Lung (tissue), 12 donors: ENCODE data around the gene OXSR1. TPM values are rescaled to one million over a fixed set of nuclear protein-coding genes. Genes with fewer than 3 reads are reported as not detected.

Experiments
- ATAC-seq: fragments of 200-7000 bp; cut with Tn5 transposase; one replicate; pipeline ENCODE4 v1.9.1; 2020; ENCODE audit warnings: moderate number of reproducible peaks; ENCODE audit not compliant: insufficient read depth, low FRiP score
- DNase-seq, 3 donors: peaks; one replicate each; pipeline ENCODE4 v3.0.0-alpha.2; 2013 to 2017
- H3K27ac ChIP-seq, 2 donors: one replicate each; pipeline ENCODE4 v1.5.1; 2013; ENCODE audit warnings: mild to moderate bottlenecking in 2 of 2, moderate library complexity in 2 of 2, control low read depth in 1 of 2, inconsistent platforms in 1 of 2, low read depth in 1 of 2, low read length in 1 of 2
- H3K27me3 ChIP-seq, 3 donors: one replicate each; pipeline ENCODE4 v1.5.1; 2013; ENCODE audit warnings: low read length in 2 of 3; ENCODE audit not compliant: control insufficient read depth in 3 of 3, insufficient read depth in 3 of 3
- H3K36me3 ChIP-seq, 4 donors: one replicate each; pipeline ENCODE4 v1.5.1; 2013; ENCODE audit warnings: low read length in 4 of 4, mild to moderate bottlenecking in 1 of 4, moderate library complexity in 1 of 4; ENCODE audit not compliant: control insufficient read depth in 4 of 4, insufficient read depth in 4 of 4
- H3K4me1 ChIP-seq, 5 donors: one replicate each; pipeline ENCODE4 v1.5.1; 2013; ENCODE audit warnings: low read length in 5 of 5, mild to moderate bottlenecking in 2 of 5, moderate library complexity in 1 of 5; ENCODE audit not compliant: control insufficient read depth in 5 of 5, insufficient read depth in 5 of 5
- H3K4me3 ChIP-seq: one replicate; pipeline ENCODE4 v1.5.1; 2013; ENCODE audit warnings: mild to moderate bottlenecking, control low read depth, moderate library complexity
- H3K9ac ChIP-seq, 2 donors: one replicate each; pipeline ENCODE4 v1.5.1; 2013; ENCODE audit warnings: low read length in 2 of 2, control low read depth in 1 of 2; ENCODE audit not compliant: insufficient read depth in 1 of 2
- H3K9me3 ChIP-seq, 4 donors: one replicate each; pipeline ENCODE4 v1.5.1; 2013; ENCODE audit warnings: low read length in 3 of 4, mild to moderate bottlenecking in 1 of 4, moderate library complexity in 1 of 4; ENCODE audit not compliant: control insufficient read depth in 4 of 4, insufficient read depth in 3 of 4
- CTCF ChIP-seq: IDR thresholded peaks from 2 replicates; pipeline ENCODE4 v1.5.1; 2012; ENCODE audit warnings: mild to moderate bottlenecking; ENCODE audit errors: control extremely low read depth, extremely low read depth
- WGBS, 2 donors: extraction: QIAGEN DNeasy Blood & Tissue Kit; methylation state at CpG; one replicate each; pipeline ENCODE4 v1.1.7; 2013; 5-methylcytosine and 5-hydroxymethylcytosine counted together
- polyA plus RNA-seq, 2 donors: library from polyadenylated mRNA; stranded (reverse); fragments of 200-250 nt; gene quantifications; one replicate each; pipeline ENCODE4 v1.2.1, GENCODE V29; 2013
- total RNA-seq, 2 donors: library from RNA; depleted of rRNA in 1 of 2; stranded (reverse); fragments of >200 nt in 1 of 2; gene quantifications; one replicate each; pipeline ENCODE4 v1.2.1, GENCODE V29; 2014 to 2021
- donor health status: control.
- donor health status: control.
- donor health status: Bipolar disorder and iron deficiency.
- donor health status: healthy.
- donor health status: DM: yes; HTN: yes; CAD: no.

The OXSR1 gene
- total and polyA plus RNA-seq, 4 donors = 11.9 to 38.9 (median 24.9) TPM

GRCh38 chr3:38224357-38224756, 59.0 kb downstream of the OXSR1 start:
- no peaks in the 10 kb centered on the region for H3K9me3 ChIP-seq
- peaks cover 4 to 19% (median 8%) of the 10 kb centered on the region in 4 donors for H3K36me3 ChIP-seq
- DNase-seq (no peak), ATAC-seq (no peak)
- no peak for TF ChIP-seq CTCF
- H3K27ac ChIP-seq = no peak overlapping the region
- H3K4me1 ChIP-seq = peaks cover 0 to 13% (median 0%) of the 10 kb centered on the region in 5 donors
- no peaks in the 10 kb centered on the region for H3K27me3 ChIP-seq
- 95 to 98% methylated on average over 4 of the region's 4 CpGs for WGBS, 2 donors
- H3K9ac ChIP-seq = no peak overlapping the region
- no peak overlapping the region for H3K4me3 ChIP-seq

- Histone ChIP-seq H3K4me1 (peaks cover 0 to 13% (median 0%) of the 10 kb centered on the region in 5 donors), H3K9me3 (no peaks in the 10 kb centered on the region), H3K4me3 (no peak overlapping the region), H3K27me3 (no peaks in the 10 kb centered on the region), H3K9ac (no peak overlapping the region), H3K36me3 (peaks cover 4 to 19% (median 9%) of the 10 kb centered on the region in 4 donors), H3K27ac (no peak overlapping the region)
- DNase-seq (no peak), ATAC-seq (no peak)
- 99% methylated on average over 2 of the region's 2 CpGs for WGBS, 2 donors
- TF ChIP-seq CTCF = no peak
These were observed 60.9 kb downstream of the OXSR1 start for GRCh38 chr3:38226273-38226672.

- no peaks in the 10 kb centered on the region for H3K27me3 ChIP-seq
- no peaks in the 10 kb centered on the region for H3K9me3 ChIP-seq
- WGBS, 2 donors = 48% methylated on average over 2 of the region's 2 CpGs
- H3K9ac ChIP-seq = no peak overlapping the region
- no peak for TF ChIP-seq CTCF
- DNase-seq = peak in 2 of 3 donors; percentile 33 to 46
- H3K4me1 ChIP-seq = peaks cover 0 to 13% (median 2%) of the 10 kb centered on the region in 5 donors
- peaks cover 0 to 19% (median 12%) of the 10 kb centered on the region in 4 donors for H3K36me3 ChIP-seq
- H3K4me3 ChIP-seq = no peak overlapping the region
- no peak overlapping the region for H3K27ac ChIP-seq
- ATAC-seq = peak; percentile 62
These were observed 62.7 kb downstream of the OXSR1 start for GRCh38 chr3:38227989-38228388.

- Histone ChIP-seq H3K36me3 (peaks cover 0 to 19% (median 11%) of the 10 kb centered on the region in 4 donors), H3K9ac (no peak overlapping the region), H3K27ac (no peak overlapping the region), H3K9me3 (no peaks in the 10 kb centered on the region), H3K4me1 (peaks cover 0 to 13% (median 2%) of the 10 kb centered on the region in 5 donors), H3K27me3 (no peaks in the 10 kb centered on the region), H3K4me3 (no peak overlapping the region)
- no peak for ATAC-seq
- no peak for TF ChIP-seq CTCF
- WGBS, 2 donors = 80 to 84% methylated on average over 1 of the region's 1 CpG
- DNase-seq = no peak
These were observed 63.7 kb downstream of the OXSR1 start for GRCh38 chr3:38229036-38229435.
